Smooth muscle cell (in vitro differentiated cells): ENCODE measurements around the gene ZFP62. TPM values are rescaled to one million over a fixed set of nuclear protein-coding genes. Genes with fewer than 3 reads are reported as not detected.

ENCODE experiments used
- DNase-seq: peaks from one replicate; lab custom pipeline; 2025; ENCODE audit not compliant: unreplicated experiment; lab: John Stamatoyannopoulos, UW
- H2AFZ ChIP-seq: fragments of 200-600 bp; sonication (generic); 2 replicates; pipeline ENCODE4 v1.6.0; 2016; ENCODE audit warnings: antibody characterized with exemption, low read depth, mild to moderate bottlenecking
- H3F3A ChIP-seq: fragments of 200-600 bp; sonication (generic); 2 replicates; pipeline ENCODE4 v1.6.0; 2017; ENCODE audit warnings: antibody characterized with exemption, low read depth
- H3K27ac ChIP-seq: fragments of 200-600 bp; sonication (generic); 2 replicates; pipeline ENCODE4 v1.5.1; 2016; ENCODE audit warnings: low read depth, mild to moderate bottlenecking
- H3K27me3 ChIP-seq: fragments of 200-600 bp; sonication (generic); 2 replicates; pipeline ENCODE4 v1.6.1; 2016; ENCODE audit warnings: low read depth, mild to moderate bottlenecking
- H3K36me3 ChIP-seq: fragments of 200-600 bp; sonication (generic); 2 replicates; pipeline ENCODE4 v1.5.1; 2016; ENCODE audit warnings: low read depth
- H3K4me1 ChIP-seq: fragments of 200-600 bp; sonication (generic); 2 replicates; pipeline ENCODE4 v1.5.1; 2016; ENCODE audit warnings: low read depth
- H3K4me2 ChIP-seq: fragments of 200-600 bp; sonication (generic); 2 replicates; pipeline ENCODE4 v1.6.0; 2016; ENCODE audit warnings: mild to moderate bottlenecking
- H3K4me3 ChIP-seq: fragments of 200-600 bp; sonication (generic); 2 replicates; pipeline ENCODE4 v1.5.1; 2016; ENCODE audit warnings: mild to moderate bottlenecking
- H3K79me2 ChIP-seq: fragments of 200-600 bp; sonication (generic); 2 replicates; pipeline ENCODE4 v1.6.0; 2016; ENCODE audit warnings: low read depth, mild to moderate bottlenecking
- H3K9ac ChIP-seq: fragments of 200-600 bp; sonication (generic); 2 replicates; pipeline ENCODE4 v1.6.0; 2016; ENCODE audit warnings: low read depth
- H3K9me3 ChIP-seq: fragments of 200-600 bp; sonication (generic); replicated peaks from 2 replicates; pipeline ENCODE4 v1.5.1; 2016; ENCODE audit warnings: low read depth
- H4K20me1 ChIP-seq: fragments of 200-600 bp; sonication (generic); 2 replicates; pipeline ENCODE4 v1.6.0; 2016; ENCODE audit warnings: low read depth
- CTCF ChIP-seq: fragments of 200-600 bp; sonication (generic); IDR thresholded peaks from 2 replicates; pipeline ENCODE4 v1.5.1; 2017; ENCODE audit warnings: borderline replicate concordance, mild to moderate bottlenecking, antibody characterized with exemption; ENCODE audit not compliant: insufficient read depth, poor library complexity, severe bottlenecking
- WGBS: methylation state at CpG from one replicate; pipeline ENCODE4 v1.1.7; 2016; ENCODE audit warnings: low lambda C conversion rate; 5-methylcytosine and 5-hydroxymethylcytosine counted together
- polyA plus RNA-seq: library from polyadenylated mRNA; unstranded; fragments of >200 nt; fragmentation: Nextera tagmentation; extraction: Ambion mirVana; gene quantifications from 2 replicates; pipeline ENCODE4 v1.2.1, GENCODE V29; 2016
- total RNA-seq: library from RNA; depleted of rRNA; stranded (reverse); fragments of >200 nt; gene quantifications from 2 replicates; pipeline ENCODE4 v1.2.3, GENCODE V29; 2014

The ZFP62 gene
- total and polyA plus RNA-seq, 2 experiments from 2014 or later, result 6.4 to 9.2 TPM

- peak overlapping the region; percentile 94 for H3K4me2 ChIP-seq
- TF ChIP-seq CTCF, result no peak
- peaks cover 39% of the 10 kb centered on the region for H3K4me1 ChIP-seq
- H3K9ac ChIP-seq, result no peak overlapping the region
- H3K27ac ChIP-seq, result no peak overlapping the region
- peak overlapping the region; percentile 94 for H3K4me3 ChIP-seq
- H3F3A ChIP-seq, result no peaks in the 10 kb centered on the region
- peaks cover 45% of the 10 kb centered on the region for H3K79me2 ChIP-seq
- H3K9me3 ChIP-seq, result no peaks in the 10 kb centered on the region
- no peak overlapping the region for H2AFZ ChIP-seq
- no peaks in the 10 kb centered on the region for H3K36me3 ChIP-seq
- H4K20me1 ChIP-seq, result no peaks in the 10 kb centered on the region
- no peak for DNase-seq
- 80% methylated on average over 6 of the region's 6 CpGs for WGBS
- no peaks in the 10 kb centered on the region for H3K27me3 ChIP-seq
Measured at GRCh38 chr5:180807654-180808414, 53.2 kb downstream of the ZFP62 start.

- Histone ChIP-seq H3K9ac (no peak overlapping the region), H2AFZ (no peak overlapping the region), H3F3A (no peaks in the 10 kb centered on the region), H3K4me1 (peaks cover 39% of the 10 kb centered on the region), H3K36me3 (no peaks in the 10 kb centered on the region), H3K27me3 (no peaks in the 10 kb centered on the region), H3K4me3 (peak overlapping the region; percentile 94), H3K4me2 (no peak overlapping the region), H3K79me2 (peaks cover 46% of the 10 kb centered on the region), H3K9me3 (no peaks in the 10 kb centered on the region), H3K27ac (no peak overlapping the region), H4K20me1 (peaks cover 1% of the 10 kb centered on the region)
- TF ChIP-seq CTCF, result no peak
- no peak for DNase-seq
- WGBS, result 100% methylated on average over 1 of the region's 1 CpG
Measured at GRCh38 chr5:180807046-180807445, 54.0 kb downstream of the ZFP62 start.

DNA sequence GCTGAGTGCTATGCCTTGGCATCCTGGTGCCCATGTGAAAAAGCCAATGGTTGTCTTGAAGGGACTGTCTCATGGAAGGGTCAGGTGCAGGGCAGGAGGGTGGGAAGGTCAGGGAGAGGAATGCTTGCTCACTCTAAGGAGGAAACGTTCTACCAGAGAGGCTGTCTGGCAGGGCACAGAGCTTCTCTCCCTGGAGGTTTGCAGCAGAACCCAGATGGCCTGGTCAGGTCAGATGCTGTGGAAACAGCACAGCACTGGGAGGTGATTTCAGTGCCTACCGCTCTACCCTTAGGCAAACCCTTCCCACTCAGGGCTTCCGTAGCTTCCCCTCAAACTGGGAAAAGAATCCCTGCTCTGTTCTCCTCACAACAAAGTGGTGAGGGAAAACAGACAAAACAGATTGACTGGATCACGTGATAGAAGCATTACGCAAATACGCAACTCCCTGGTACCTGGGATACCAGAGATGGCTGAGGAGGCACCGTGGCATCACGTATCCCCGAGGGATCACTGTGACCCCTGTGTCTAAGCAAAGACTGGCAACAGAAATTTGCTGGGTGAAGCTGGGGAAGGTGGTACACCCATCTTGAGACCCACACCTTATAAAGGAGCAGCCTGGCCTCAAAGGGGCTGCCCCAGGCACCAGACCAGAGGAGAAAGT, 54.6 kb downstream of the ZFP62 start:
- Histone ChIP-seq H3K36me3 (no peaks in the 10 kb centered on the region), H3K9me3 (no peaks in the 10 kb centered on the region), H3K4me1 (peaks cover 40% of the 10 kb centered on the region), H3K4me2 (no peak overlapping the region), H3K27ac (no peak overlapping the region), H3K4me3 (no peak overlapping the region), H2AFZ (no peak overlapping the region), H3K9ac (no peak overlapping the region), H4K20me1 (peaks cover 7% of the 10 kb centered on the region), H3K27me3 (no peaks in the 10 kb centered on the region), H3K79me2 (peaks cover 52% of the 10 kb centered on the region), H3F3A (no peaks in the 10 kb centered on the region)
- WGBS, result 87% methylated on average over 9 of the region's 9 CpGs
- DNase-seq, result no peak
- TF ChIP-seq CTCF, result no peak
